GM19395 (cell line): ENCODE measurements around the gene RCHY1.
"Not testable (repeated sequence)": the region's sequence is repeated elsewhere in the genome, so short reads cannot be mapped to it uniquely, and the experiment has no call there.

Experiments used
- ATAC-seq: cut with Tn5 transposase; IDR thresholded peaks from one replicate; pipeline ENCODE4 v1.9.1; 2021; ENCODE audit warnings: mild to moderate bottlenecking, moderate library complexity; ENCODE audit not compliant: unreplicated experiment

The RCHY1 gene

GRCh38 chr4:75519452-75519851, 5.2 kb upstream of the RCHY1 start:
- not testable (repeated sequence) for ATAC-seq

GRCh38 chr4:75516144-75516543, 1.9 kb upstream of the RCHY1 start:
- no peak for ATAC-seq

GRCh38 chr4:75514949-75515612, 878 bp upstream of the RCHY1 start:
- ATAC-seq, result peak; percentile 6

GRCh38 chr4:75513526-75514130, 575 bp downstream of the RCHY1 start:
- no peak for ATAC-seq

GRCh38 chr4:75512386-75513211, 1.6 kb downstream of the RCHY1 start:
- ATAC-seq, result no peak

GRCh38 chr4:75511841-75512240, 2.4 kb downstream of the RCHY1 start:
- ATAC-seq, result no peak

- ATAC-seq, result not testable (repeated sequence)
These were observed 4.6 kb downstream of the RCHY1 start for GRCh38 chr4:75509592-75509991.

- no peak for ATAC-seq
These were observed 8.6 kb downstream of the RCHY1 start for GRCh38 chr4:75505630-75506029.

- ATAC-seq, result no peak
These were observed 11.5 kb downstream of the RCHY1 start for GRCh38 chr4:75502671-75503070.

GRCh38 chr4:75499900-75500299, 14.3 kb downstream of the RCHY1 start:
- ATAC-seq, result no peak

- no peak for ATAC-seq
These were observed 16.2 kb downstream of the RCHY1 start for GRCh38 chr4:75498041-75498440.

GRCh38 chr4:75497133-75497532, 17.1 kb downstream of the RCHY1 start:
- no peak for ATAC-seq

- no peak for ATAC-seq
These were observed 17.8 kb downstream of the RCHY1 start for GRCh38 chr4:75496406-75496805.

GRCh38 chr4:75495476-75495875, 18.7 kb downstream of the RCHY1 start:
- ATAC-seq, result no peak

- ATAC-seq, result no peak
These were observed 19.6 kb downstream of the RCHY1 start for GRCh38 chr4:75494563-75494962.

- no peak for ATAC-seq
These were observed 24.0 kb downstream of the RCHY1 start for GRCh38 chr4:75490155-75490554.

- ATAC-seq, result no peak
These were observed 30.0 kb downstream of the RCHY1 start for GRCh38 chr4:75484190-75484589.

- ATAC-seq, result no peak
These were observed 37.0 kb downstream of the RCHY1 start for GRCh38 chr4:75477201-75477600.

GRCh38 chr4:75470738-75471137, 43.5 kb downstream of the RCHY1 start:
- ATAC-seq, result no peak

GRCh38 chr4:75469896-75470295, 44.3 kb downstream of the RCHY1 start:
- no peak for ATAC-seq

- no peak for ATAC-seq
These were observed 56.8 kb downstream of the RCHY1 start for GRCh38 chr4:75457365-75457764.

GRCh38 chr4:75434105-75434504, 80.1 kb downstream of the RCHY1 start:
- no peak for ATAC-seq
